Chondrocyte (in vitro differentiated cells): ENCODE measurements around the gene CNPY4. TPM values are rescaled to one million over a fixed set of nuclear protein-coding genes. Genes with fewer than 3 reads are reported as not detected.
A peak's percentile ranks its signal among the peaks of the same experiment; 100 is the strongest.

Experiments
- DNase-seq: peaks from one replicate; pipeline ENCODE4 v3.0.0; 2021; ENCODE audit warnings: mixed read lengths, low spot score
- H3K27ac Mint-ChIP-seq: one replicate; pipeline ENCODE4 v1.8.0; 2021; ENCODE audit warnings: mild to moderate bottlenecking, moderate library complexity, mixed read lengths; ENCODE audit not compliant: unreplicated experiment
- H3K27me3 Mint-ChIP-seq: 2 replicates; pipeline ENCODE4 v1.8.0; 2021; ENCODE audit warnings: low read depth, mixed read lengths
- H3K36me3 Mint-ChIP-seq: 2 replicates; pipeline ENCODE4 v1.8.0; 2021; ENCODE audit warnings: low read depth, mixed read lengths
- H3K4me1 Mint-ChIP-seq: 2 replicates; pipeline ENCODE4 v1.8.0; 2021; ENCODE audit warnings: low read depth, mild to moderate bottlenecking, mixed read lengths
- H3K4me3 Mint-ChIP-seq: one replicate; pipeline ENCODE4 v1.8.0; 2021; ENCODE audit warnings: mild to moderate bottlenecking, moderate library complexity, mixed read lengths; ENCODE audit not compliant: unreplicated experiment
- H3K9me3 Mint-ChIP-seq: 2 replicates; pipeline ENCODE4 v1.8.0; 2021; ENCODE audit warnings: low read depth, mixed read lengths
- total RNA-seq: library from RNA; stranded (reverse); gene quantifications from 3 replicates; pipeline ENCODE4 v1.2.1, GENCODE V29; 2021
- TF ChIP-seq, protein P1 (sequence below): fragments of 200-600 bp; sonication (generic); IDR thresholded peaks from 2 replicates; pipeline ENCODE4 v1.5.0; 2021; ENCODE audit warnings: antibody characterized with exemption, mild to moderate bottlenecking, moderate library complexity

The CNPY4 gene
- total RNA-seq, 1 donor from 2014 or later: 31.5 TPM

DNA sequence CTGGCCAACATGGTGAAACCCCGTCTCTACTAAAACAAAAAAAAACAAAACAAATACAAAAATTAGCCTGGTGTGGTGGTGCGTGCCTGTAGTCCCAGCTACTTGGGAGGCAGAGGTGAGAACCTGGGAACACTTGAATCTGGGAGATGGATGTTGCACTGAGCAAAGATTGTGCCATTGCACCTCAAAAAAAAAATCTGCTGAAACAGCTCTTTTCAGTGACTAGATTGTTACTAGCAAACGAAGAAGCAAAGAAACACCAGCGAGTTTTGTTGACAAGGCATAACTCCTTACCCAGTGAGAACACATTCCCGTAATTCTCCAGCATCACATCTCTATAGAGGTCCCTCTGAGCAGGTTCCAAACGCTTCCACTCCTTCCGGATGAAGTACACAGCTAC is 44.6 kb upstream of the CNPY4 start:
- no peak overlapping the region for H3K27ac Mint-ChIP-seq
- H3K9me3 Mint-ChIP-seq: peaks cover 28% of the 10 kb centered on the region
- TF ChIP-seq, protein P1, sequence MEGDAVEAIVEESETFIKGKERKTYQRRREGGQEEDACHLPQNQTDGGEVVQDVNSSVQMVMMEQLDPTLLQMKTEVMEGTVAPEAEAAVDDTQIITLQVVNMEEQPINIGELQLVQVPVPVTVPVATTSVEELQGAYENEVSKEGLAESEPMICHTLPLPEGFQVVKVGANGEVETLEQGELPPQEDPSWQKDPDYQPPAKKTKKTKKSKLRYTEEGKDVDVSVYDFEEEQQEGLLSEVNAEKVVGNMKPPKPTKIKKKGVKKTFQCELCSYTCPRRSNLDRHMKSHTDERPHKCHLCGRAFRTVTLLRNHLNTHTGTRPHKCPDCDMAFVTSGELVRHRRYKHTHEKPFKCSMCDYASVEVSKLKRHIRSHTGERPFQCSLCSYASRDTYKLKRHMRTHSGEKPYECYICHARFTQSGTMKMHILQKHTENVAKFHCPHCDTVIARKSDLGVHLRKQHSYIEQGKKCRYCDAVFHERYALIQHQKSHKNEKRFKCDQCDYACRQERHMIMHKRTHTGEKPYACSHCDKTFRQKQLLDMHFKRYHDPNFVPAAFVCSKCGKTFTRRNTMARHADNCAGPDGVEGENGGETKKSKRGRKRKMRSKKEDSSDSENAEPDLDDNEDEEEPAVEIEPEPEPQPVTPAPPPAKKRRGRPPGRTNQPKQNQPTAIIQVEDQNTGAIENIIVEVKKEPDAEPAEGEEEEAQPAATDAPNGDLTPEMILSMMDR: no peak
- no peak for DNase-seq
- peaks cover 73% of the 10 kb centered on the region for H3K36me3 Mint-ChIP-seq
- peaks cover 18% of the 10 kb centered on the region for H3K4me1 Mint-ChIP-seq
- H3K27me3 Mint-ChIP-seq: no peaks in the 10 kb centered on the region
- no peak overlapping the region for H3K4me3 Mint-ChIP-seq

DNA sequence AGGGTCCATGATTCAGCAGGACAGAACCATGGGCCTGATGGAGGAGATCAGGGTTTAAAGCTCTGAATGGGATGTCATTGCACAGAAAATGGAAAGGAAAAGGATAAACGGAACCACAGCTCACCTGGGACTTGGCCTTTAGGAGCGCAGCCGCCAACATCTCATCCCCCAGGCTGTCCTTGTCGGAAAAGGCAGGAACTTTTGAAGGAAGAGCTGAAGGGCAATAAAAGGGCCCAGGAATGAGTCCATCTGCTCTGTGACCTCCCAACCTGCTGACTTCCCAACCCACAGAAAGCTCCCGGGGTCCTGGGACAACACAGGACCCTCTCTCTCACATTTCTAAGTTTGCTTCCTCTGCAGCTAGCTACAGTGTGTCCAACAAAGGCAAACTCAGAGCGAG is 44.0 kb upstream of the CNPY4 start:
- H3K9me3 Mint-ChIP-seq: peaks cover 26% of the 10 kb centered on the region

DNA sequence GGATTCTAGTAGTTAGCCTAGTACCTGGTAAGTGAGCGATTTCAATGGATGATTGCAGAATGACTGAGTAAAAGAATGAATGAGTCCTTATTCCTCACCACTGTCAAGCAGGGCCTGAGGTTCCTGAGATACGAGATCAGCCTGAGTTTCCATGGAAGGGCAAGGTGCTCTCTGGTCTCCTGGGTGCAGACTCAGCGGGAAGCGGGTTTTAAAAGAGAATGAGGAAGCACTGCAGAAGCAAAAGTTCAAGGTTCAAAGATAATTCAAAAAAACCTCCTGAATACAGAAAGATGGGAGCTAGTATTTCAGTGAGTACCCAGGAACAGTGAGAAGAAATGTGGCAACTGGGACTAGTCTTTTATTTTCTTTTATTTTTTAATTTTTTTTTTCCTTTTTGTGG is 42.2 kb upstream of the CNPY4 start:
- peaks cover 8% of the 10 kb centered on the region for H3K9me3 Mint-ChIP-seq
- no peak overlapping the region for H3K4me3 Mint-ChIP-seq
- peaks cover 55% of the 10 kb centered on the region for H3K36me3 Mint-ChIP-seq
- TF ChIP-seq, protein P1: no peak
- H3K4me1 Mint-ChIP-seq: peaks cover 32% of the 10 kb centered on the region
- H3K27me3 Mint-ChIP-seq: no peaks in the 10 kb centered on the region
- DNase-seq: no peak
- H3K27ac Mint-ChIP-seq: no peak overlapping the region

More for the DNA sequence above, 44.0 kb upstream of the CNPY4 start:
- Mint-ChIP-seq H3K36me3 (peaks cover 69% of the 10 kb centered on the region), H3K4me3 (no peak overlapping the region), H3K27me3 (no peaks in the 10 kb centered on the region), H3K4me1 (peaks cover 23% of the 10 kb centered on the region), H3K27ac (no peak overlapping the region)
- TF ChIP-seq, protein P1: no peak
- no peak for DNase-seq

DNA sequence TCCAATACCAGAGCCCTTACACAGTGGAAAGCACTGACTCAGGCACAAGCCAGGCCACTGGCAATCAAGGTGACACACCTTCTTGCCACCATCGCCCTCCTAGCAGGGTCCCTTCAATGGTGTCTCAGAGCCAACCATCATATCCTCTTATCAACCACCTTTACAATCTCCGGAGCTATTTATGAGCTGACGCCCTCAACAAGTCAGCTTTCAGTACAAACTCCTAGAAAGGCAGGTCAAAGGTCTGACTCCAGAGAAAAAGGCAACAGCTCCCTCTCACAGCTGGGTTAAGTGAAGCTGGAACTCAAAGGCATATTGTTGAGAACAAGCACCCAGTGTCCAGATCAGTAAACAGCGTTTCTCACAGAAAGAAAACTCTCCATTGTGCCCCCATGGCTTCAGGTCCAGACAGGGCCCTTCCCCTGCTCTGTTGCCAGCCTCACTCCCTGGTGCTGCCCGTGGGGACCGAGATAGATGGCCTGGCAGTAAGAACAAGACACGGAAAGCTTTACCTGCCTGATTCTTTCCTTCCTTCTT is 40.3 kb upstream of the CNPY4 start:
- DNase-seq: no peak
- Mint-ChIP-seq H3K27ac (peak overlapping the region; percentile 92), H3K4me3 (peak overlapping the region; percentile 89), H3K36me3 (peaks cover 39% of the 10 kb centered on the region), H3K27me3 (no peaks in the 10 kb centered on the region), H3K9me3 (no peaks in the 10 kb centered on the region), H3K4me1 (peaks cover 38% of the 10 kb centered on the region)
- TF ChIP-seq, protein P1: no peak

DNA sequence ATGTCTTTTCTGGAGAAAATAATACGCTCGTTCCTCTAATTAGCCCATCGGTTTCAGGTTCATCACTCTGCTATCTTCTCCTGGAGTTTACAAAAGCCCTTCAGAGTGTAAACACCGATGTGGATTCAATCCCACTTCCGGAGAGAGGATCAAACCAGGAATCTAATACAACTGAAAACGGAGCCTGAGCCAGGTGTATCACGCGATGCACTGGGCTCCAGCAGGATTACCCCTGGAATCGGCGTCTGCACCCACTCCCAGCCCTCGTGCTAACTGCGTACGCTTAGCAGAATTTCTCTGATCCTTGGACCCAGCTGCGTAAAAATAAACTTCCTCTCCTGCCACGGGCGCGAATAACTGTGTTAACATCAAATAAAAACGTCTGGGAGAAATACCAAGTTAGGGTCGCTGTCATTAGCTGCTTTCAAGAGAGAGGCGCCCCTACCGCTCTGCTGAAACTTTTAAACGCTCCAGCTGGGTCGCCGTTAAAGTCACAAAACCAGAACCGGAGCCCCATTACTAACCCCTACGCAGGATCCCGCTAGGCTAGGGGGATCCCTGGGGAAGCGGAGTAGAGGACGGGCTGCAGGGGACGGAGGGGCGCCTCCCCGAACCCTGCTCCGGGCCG is 38.4 kb upstream of the CNPY4 start:
- no peaks in the 10 kb centered on the region for H3K9me3 Mint-ChIP-seq
- no peak for DNase-seq
- no peaks in the 10 kb centered on the region for H3K27me3 Mint-ChIP-seq
- H3K27ac Mint-ChIP-seq: peak overlapping the region; percentile 92
- H3K4me1 Mint-ChIP-seq: peaks cover 38% of the 10 kb centered on the region
- peaks cover 23% of the 10 kb centered on the region for H3K36me3 Mint-ChIP-seq
- TF ChIP-seq, protein P1: no peak
- H3K4me3 Mint-ChIP-seq: peak overlapping the region; percentile 89
